Psoas muscle (tissue), 8 donors: ENCODE measurements around the gene TIMM44. TPM values are rescaled to one million over a fixed set of nuclear protein-coding genes. Genes with fewer than 3 reads are reported as not detected.
"Not testable (repeated sequence)": the region's sequence is repeated elsewhere in the genome, so short reads cannot be mapped to it uniquely, and the experiment has no call there.

ENCODE experiments used
- ATAC-seq, 4 donors: fragments of 200-7000 bp; cut with Tn5 transposase; one replicate each; pipeline ENCODE4 v1.9.1; 2020; ENCODE audit warnings: moderate library complexity in 3 of 4, mild to moderate bottlenecking in 2 of 4
- DNase-seq, 2 donors: peaks; one replicate each; pipeline ENCODE4 v3.0.0-alpha.2; 2020
- H3K27ac ChIP-seq: fragments of 200-600 bp; one replicate; pipeline ENCODE4 v1.8.0; 2022
- H3K27me3 ChIP-seq, 3 donors: fragments of 200-600 bp in 1 of 3; one replicate each; pipeline versions ENCODE4 v1.6.1 to v1.8.0; 2013 to 2022; ENCODE audit warnings: low read length in 2 of 3, mild to moderate bottlenecking in 2 of 3, moderate library complexity in 1 of 3; ENCODE audit not compliant: insufficient read depth in 3 of 3
- H3K36me3 ChIP-seq, 2 donors: fragments of 200-600 bp in 1 of 2; one replicate each; pipeline versions ENCODE4 v1.6.1 to v1.8.0; 2013 to 2022; ENCODE audit warnings: low read depth in 1 of 2, mild to moderate bottlenecking in 1 of 2, moderate library complexity in 1 of 2; ENCODE audit not compliant: insufficient read depth in 1 of 2
- H3K4me1 ChIP-seq: fragments of 200-600 bp; one replicate; pipeline ENCODE4 v1.8.0; 2022
- H3K4me3 ChIP-seq: fragments of 200-600 bp; one replicate; pipeline ENCODE4 v1.8.0; 2022; ENCODE audit warnings: mild to moderate bottlenecking
- H3K9me3 ChIP-seq: fragments of 200-600 bp; one replicate; pipeline ENCODE4 v1.8.0; 2022
- WGBS, 3 donors: extraction: QIAGEN DNeasy Blood & Tissue Kit; methylation state at CpG; one replicate each; pipeline versions ENCODE4 v1.1.6 to v1.1.7; 2013; 5-methylcytosine and 5-hydroxymethylcytosine counted together
- intact Hi-C, 2 donors: fragments of 100-400 bp; cut with DNase I; formaldehyde crosslinking; loops; one replicate each; pipeline versions ENCODE4 v1.11.0 to v1.14.2; 2022
- polyA plus RNA-seq, 3 donors: library from polyadenylated mRNA; stranded (reverse); fragments of 200-250 nt; gene quantifications; one replicate each; pipeline ENCODE4 v1.2.3, GENCODE V29; 2013
- total RNA-seq, 4 donors: library from RNA; stranded (reverse); fragmentation: NEBNext Ultra II Directional in 2 of 4; extraction: Animal tissue kit (Norgen Biotek cat#: 25700) in 2 of 4; gene quantifications; one replicate each; pipeline versions ENCODE4 v1.2.1 to v1.2.4, GENCODE V29; 2021 to 2023
- TF ChIP-seq, protein P1 (sequence below): fragments of 200-600 bp; IDR thresholded peaks from one replicate; pipeline ENCODE4 v1.8.0; 2022; ENCODE audit warnings: antibody characterized with exemption
- donor health status: healthy with polysubstance abuse.
- donor health status: DM: no; HTN: no; CAD: no; lungs with moderate emphysema.
- donor health status: Bipolar disorder and iron deficiency.
- donor health status: healthy.
- donor health status: DM: yes; HTN: yes; CAD: no.
- donor health status: DM: no; HTN: no; CAD: no.
- donor health status: DM: no; HTN: no; CAD: no.
- donor health status: DM: yes; HTN: yes; CAD: no.

Gene TIMM44
- total and polyA plus RNA-seq, 7 donors: 67.0 to 173 (median 95.1) TPM

- WGBS, 3 donors: 84 to 90% (median 86%) methylated on average over 12 of the region's 12 CpGs
- no peak overlapping the region for H3K4me3 ChIP-seq
- no peaks in the 10 kb centered on the region for H3K9me3 ChIP-seq
- no peaks in the 10 kb centered on the region for H3K27me3 ChIP-seq
- ATAC-seq: no peak
- peaks cover 9 to 98% of the 10 kb centered on the region in 2 donors for H3K36me3 ChIP-seq
- DNase-seq: no peak
- TF ChIP-seq, protein P1, sequence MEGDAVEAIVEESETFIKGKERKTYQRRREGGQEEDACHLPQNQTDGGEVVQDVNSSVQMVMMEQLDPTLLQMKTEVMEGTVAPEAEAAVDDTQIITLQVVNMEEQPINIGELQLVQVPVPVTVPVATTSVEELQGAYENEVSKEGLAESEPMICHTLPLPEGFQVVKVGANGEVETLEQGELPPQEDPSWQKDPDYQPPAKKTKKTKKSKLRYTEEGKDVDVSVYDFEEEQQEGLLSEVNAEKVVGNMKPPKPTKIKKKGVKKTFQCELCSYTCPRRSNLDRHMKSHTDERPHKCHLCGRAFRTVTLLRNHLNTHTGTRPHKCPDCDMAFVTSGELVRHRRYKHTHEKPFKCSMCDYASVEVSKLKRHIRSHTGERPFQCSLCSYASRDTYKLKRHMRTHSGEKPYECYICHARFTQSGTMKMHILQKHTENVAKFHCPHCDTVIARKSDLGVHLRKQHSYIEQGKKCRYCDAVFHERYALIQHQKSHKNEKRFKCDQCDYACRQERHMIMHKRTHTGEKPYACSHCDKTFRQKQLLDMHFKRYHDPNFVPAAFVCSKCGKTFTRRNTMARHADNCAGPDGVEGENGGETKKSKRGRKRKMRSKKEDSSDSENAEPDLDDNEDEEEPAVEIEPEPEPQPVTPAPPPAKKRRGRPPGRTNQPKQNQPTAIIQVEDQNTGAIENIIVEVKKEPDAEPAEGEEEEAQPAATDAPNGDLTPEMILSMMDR: no peak
- no peak overlapping the region for H3K27ac ChIP-seq
- no peaks in the 10 kb centered on the region for H3K4me1 ChIP-seq
- intact Hi-C loops: no loop called here
These were observed 21.9 kb upstream of the TIMM44 start for GRCh38 chr19:7965259-7965841.

DNA sequence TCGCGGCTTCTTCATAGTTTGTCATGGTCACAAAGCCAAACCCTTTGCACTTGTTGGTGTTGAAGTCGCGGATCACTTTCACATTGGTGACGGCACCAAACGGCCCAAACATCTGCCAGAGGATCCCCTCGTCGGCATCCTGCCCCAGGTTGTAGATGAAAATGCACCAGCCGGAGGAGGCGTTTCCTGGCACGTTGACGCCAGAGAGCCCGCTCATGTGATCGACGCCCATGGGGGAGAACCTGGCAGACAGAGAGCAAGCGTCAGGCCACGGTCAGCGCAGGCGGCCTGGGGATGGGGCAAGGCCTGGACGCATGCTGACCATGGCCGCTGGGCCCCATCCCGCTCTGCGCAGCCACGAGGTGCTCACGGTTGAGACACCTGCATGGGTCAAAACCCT lies 20.1 kb upstream of the TIMM44 start:
- Histone ChIP-seq H3K9me3 (no peaks in the 10 kb centered on the region), H3K4me1 (no peaks in the 10 kb centered on the region), H3K27me3 (no peaks in the 10 kb centered on the region), H3K4me3 (no peak overlapping the region), H3K36me3 (peaks cover 9 to 93% of the 10 kb centered on the region in 2 donors), H3K27ac (no peak overlapping the region)
- TF ChIP-seq, protein P1: no peak
- no peak for ATAC-seq
- WGBS, 3 donors: 91 to 93% (median 92%) methylated on average over 25 of the region's 25 CpGs
- intact Hi-C loops: no loop called here
- DNase-seq: no peak

DNA sequence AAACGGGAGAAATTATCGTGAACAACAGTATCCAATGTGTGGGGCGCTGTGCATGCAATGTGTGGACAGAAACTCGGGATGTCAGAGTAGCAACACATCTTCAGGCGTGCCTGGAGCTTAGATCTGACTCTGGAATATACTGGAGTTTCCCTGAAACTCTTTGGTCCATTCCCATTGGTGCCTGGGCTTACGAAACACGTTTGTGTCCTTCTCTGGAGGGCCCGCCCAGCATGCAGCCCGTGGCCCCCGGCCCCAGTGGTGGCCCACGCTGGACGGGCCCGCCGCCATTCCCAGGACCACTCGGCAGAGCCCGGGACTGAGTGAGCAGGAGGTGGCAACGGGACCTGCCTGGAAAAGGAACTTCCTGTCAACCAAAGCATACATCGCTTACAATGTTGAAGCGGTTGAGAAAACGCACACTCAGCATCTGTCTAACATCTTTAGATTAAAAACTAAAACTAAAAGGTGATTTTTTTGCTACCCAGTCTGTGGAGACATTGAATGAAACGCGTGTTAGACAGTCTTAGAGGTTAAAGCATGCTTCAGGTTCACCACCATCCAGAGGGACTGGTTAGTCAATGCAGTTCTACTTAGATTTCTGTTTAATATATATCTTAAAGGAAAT lies 19.3 kb upstream of the TIMM44 start:
- Histone ChIP-seq H3K27me3 (no peaks in the 10 kb centered on the region), H3K4me1 (no peaks in the 10 kb centered on the region), H3K36me3 (peaks cover 9 to 93% of the 10 kb centered on the region in 2 donors), H3K4me3 (no peak overlapping the region), H3K27ac (no peak overlapping the region), H3K9me3 (no peaks in the 10 kb centered on the region)
- 87 to 92% (median 88%) methylated on average over 22 of the region's 22 CpGs for WGBS, 3 donors
- no peak for ATAC-seq
- TF ChIP-seq, protein P1: no peak
- no peak for DNase-seq
- intact Hi-C loops: no loop called here

DNA sequence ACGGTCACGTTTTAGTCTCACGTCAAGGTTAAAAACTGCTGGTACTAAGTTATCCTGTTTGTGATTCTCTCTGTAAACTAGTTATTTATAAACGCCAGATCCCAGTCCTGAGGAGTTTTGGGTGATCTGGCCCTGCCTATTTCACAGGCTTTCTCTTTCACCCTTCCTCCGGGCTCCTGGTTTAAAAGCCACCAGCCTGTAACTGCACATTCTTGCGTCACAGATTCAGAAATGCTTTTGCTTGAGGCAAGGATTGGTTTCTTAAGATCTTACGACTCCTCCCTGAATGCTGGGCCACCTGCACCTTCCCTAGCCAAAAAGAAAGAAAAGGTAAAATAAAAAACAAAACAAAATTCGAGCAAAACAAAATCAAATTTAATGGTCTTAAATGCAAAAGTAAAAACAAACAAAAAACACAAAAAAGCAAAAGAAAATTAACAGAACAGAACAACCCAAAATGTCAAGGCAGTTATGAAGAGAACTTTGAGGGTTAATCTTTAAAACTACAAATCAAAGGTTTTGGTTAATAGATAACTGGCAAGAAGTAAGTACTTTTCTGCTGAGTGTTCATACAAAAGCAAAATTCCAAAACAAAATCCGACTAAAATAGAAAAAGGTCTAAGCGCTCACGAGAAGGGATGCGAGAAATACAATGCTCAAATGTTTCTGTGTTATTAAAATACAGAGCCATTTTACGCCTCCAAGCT lies 18.6 kb upstream of the TIMM44 start:
- no peak for ATAC-seq
- Histone ChIP-seq H3K27me3 (no peaks in the 10 kb centered on the region), H3K4me3 (no peak overlapping the region), H3K27ac (no peak overlapping the region), H3K4me1 (no peaks in the 10 kb centered on the region), H3K36me3 (peaks cover 4 to 89% of the 10 kb centered on the region in 2 donors), H3K9me3 (no peaks in the 10 kb centered on the region)
- TF ChIP-seq, protein P1: no peak
- intact Hi-C loops: no loop called here
- 88 to 94% (median 90%) methylated on average over 13 of the region's 13 CpGs for WGBS, 3 donors
- no peak for DNase-seq

- H3K27ac ChIP-seq, DNase-seq, intact Hi-C loops, H3K4me1 ChIP-seq, ATAC-seq, H3K27me3 ChIP-seq, H3K9me3 ChIP-seq, H3K4me3 ChIP-seq: not testable (repeated sequence)
- 93 to 96% (median 94%) methylated on average over 4 of the region's 4 CpGs for WGBS, 3 donors
- peaks cover 0 to 80% of the 10 kb centered on the region in 2 donors for H3K36me3 ChIP-seq
These were observed 17.6 kb upstream of the TIMM44 start for GRCh38 chr19:7961082-7961481.
